H7 (cell line): Measurements from ENCODE around the gene RAD51B. TPM values are rescaled to one million over a fixed set of nuclear protein-coding genes. Genes with fewer than 3 reads are reported as not detected.

Source experiments
- DNase-seq: peaks from one replicate; pipeline ENCODE4 v3.0.0; 2012
- H3K27me3 ChIP-seq: 2 replicates; pipeline ENCODE4 v1.6.0; 2011; ENCODE audit warnings: mild to moderate bottlenecking, low read length; ENCODE audit not compliant: control insufficient read depth, insufficient read depth
- H3K36me3 ChIP-seq: replicated peaks from 2 replicates; pipeline ENCODE4 v1.5.1; 2011; ENCODE audit warnings: low read length; ENCODE audit not compliant: control insufficient read depth, insufficient read depth
- H3K4me3 ChIP-seq: 2 replicates; pipeline ENCODE4 v1.5.1; 2011; ENCODE audit warnings: low read depth, mild to moderate bottlenecking, control low read depth, low read length, moderate library complexity; ENCODE audit not compliant: insufficient read depth
- total RNA-seq: library from RNA; depleted of rRNA; stranded (reverse); fragments of >200 nt; shearing (Covaris generic); gene quantifications from 2 replicates; pipeline ENCODE4 v1.2.3, GENCODE V29; 2014

The RAD51B gene
- total RNA-seq, 1 experiment from 2014 or later: 9.6 TPM

DNA sequence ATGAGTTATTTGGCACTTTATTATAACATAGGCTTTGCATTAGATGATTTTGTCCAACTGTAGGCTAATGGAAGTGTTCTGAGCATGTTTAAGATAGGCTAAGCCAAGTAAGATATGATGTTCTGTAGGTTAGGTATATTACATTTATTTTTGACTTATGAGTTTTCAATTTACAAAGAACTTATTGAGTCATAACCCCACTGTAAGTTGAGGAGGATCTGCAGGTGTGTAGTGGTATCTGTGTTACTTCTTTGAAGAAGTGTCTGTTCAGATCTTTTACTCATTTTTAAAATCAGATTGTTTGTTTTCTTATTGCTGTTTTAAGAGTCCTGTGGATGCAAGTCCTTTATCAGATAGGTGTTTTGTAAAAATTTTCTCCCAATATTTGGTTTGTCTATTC, 329.2 kb downstream of the RAD51B start:
- H3K4me3 ChIP-seq: no peak overlapping the region

DNA sequence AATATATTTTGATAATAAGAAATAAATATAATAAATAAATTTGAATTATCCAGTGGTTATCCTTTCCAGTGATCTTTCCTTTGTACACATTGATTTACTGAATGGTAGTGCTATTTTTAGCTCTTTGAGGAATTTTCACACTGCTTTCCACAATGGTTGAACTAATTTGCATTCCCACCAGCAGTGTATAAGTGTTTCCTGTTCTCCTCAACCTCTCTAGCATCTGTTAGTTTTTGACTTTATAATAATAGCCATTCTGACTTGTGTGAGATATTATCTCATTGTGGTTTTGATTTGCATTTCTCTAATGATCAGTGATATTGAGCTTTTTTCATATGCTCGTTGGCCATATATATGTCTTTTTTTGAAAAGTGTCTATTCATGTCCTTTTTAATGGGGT, 333.7 kb downstream of the RAD51B start:
- no peaks in the 10 kb centered on the region for H3K36me3 ChIP-seq
- DNase-seq: no peak
- no peaks in the 10 kb centered on the region for H3K27me3 ChIP-seq
- H3K4me3 ChIP-seq: no peak overlapping the region

More for the DNA sequence above, 329.2 kb downstream of the RAD51B start:
- H3K27me3 ChIP-seq: no peaks in the 10 kb centered on the region
- no peak for DNase-seq
- no peaks in the 10 kb centered on the region for H3K36me3 ChIP-seq

DNA sequence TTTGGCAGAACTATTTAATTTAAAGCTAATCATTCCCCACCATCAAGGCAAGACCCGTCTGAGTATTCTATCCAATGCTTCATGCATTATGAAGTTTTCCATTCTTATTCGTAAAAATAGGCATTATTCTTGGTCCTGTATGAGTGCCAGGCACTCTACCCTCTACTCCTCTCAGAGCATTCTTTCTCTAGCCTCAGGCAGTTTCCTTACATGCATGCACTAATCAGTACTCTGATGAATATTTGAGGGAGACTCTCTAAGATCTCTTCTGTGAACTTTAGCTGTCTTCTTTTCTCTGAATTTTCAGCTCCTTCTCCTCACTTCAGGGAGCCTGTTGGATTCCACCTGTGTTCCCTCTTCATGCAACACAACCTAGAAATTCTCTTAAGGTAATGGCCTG, 334.7 kb downstream of the RAD51B start:
- Histone ChIP-seq H3K36me3 (no peaks in the 10 kb centered on the region), H3K4me3 (no peak overlapping the region), H3K27me3 (no peaks in the 10 kb centered on the region)
- DNase-seq: no peak

DNA sequence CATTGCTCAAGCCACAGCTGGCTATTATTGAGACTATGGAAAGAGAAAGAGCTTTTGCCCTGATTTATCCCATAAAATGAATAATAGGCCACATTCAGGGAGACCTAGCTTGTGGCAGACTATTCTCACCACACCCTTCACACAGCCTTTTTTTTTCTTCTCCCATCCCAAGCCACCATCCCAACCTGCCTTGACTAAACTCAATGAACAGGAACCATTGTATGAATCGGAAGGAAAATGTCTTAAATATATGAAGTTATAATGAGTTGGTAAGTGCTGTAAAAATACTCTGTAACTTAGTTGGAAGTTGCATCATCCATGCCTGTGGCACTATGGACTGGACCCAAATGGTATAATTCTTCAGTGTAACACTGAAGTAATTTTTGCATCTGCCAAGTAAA, 338.4 kb downstream of the RAD51B start:
- Histone ChIP-seq H3K4me3 (no peak overlapping the region), H3K27me3 (no peaks in the 10 kb centered on the region), H3K36me3 (no peaks in the 10 kb centered on the region)
- no peak for DNase-seq

DNA sequence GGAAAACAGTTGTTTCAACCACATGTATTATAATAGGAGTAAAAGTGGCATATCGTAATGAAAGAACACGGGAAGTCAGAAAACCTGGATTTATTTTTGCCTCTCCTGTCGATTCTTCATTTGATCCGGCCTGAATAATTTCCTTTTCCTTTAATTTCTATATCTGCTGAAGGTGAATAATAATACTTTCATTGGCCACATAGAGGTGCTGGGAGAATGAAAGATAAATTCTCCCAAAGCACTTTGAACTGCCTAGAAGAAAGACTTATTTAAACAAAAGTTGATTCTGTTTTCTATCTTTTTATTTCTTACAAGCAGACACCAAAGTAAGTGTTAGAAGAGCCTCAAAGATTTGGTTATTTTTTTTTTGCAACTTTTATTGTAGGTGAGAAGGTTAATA, 339.1 kb downstream of the RAD51B start:
- no peaks in the 10 kb centered on the region for H3K27me3 ChIP-seq
- H3K4me3 ChIP-seq: no peak overlapping the region
- no peaks in the 10 kb centered on the region for H3K36me3 ChIP-seq
- DNase-seq: no peak

DNA sequence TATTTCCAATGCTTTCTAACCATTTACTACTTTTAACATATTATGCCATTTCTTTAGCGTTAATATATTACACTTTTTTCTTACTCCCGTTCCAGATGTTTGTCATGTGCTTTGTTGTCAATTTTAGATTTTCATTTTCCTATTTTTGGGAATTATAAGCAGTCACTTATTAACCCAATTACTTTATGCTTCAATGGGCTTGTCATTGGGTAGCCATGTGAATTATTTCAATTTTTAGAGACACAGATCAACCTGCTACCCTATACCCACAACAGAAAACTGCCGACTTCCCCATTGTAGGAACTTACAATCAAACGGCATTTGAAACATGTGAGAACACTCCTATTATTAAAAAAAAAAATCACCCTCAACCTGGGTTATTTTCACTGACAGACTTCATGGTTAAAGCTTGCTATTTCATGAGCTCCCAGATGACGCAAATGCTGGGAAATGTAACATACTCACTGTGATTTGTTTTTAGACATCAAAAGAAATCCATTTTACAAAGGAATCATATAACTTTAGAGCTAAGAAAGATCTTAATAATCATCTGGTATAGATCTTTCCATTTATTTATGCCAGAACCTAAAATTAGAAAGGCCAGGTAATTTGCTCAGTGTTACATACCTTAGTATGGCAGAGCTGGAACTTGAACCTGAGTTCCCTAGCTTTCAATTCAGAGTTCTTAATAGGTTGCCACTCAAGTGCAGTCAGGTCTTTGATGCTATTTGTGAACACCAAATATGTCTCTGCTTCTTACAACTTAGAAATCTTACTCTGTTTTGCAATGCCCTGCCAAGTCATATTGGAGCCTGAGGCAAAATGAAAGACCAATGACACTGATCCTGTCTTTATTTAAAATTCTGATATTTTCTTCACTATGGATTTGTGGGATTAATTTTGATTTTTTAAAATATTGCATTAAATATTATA, 340.4 kb downstream of the RAD51B start:
- Histone ChIP-seq H3K27me3 (no peaks in the 10 kb centered on the region), H3K36me3 (no peaks in the 10 kb centered on the region), H3K4me3 (no peak overlapping the region)
- no peak for DNase-seq

DNA sequence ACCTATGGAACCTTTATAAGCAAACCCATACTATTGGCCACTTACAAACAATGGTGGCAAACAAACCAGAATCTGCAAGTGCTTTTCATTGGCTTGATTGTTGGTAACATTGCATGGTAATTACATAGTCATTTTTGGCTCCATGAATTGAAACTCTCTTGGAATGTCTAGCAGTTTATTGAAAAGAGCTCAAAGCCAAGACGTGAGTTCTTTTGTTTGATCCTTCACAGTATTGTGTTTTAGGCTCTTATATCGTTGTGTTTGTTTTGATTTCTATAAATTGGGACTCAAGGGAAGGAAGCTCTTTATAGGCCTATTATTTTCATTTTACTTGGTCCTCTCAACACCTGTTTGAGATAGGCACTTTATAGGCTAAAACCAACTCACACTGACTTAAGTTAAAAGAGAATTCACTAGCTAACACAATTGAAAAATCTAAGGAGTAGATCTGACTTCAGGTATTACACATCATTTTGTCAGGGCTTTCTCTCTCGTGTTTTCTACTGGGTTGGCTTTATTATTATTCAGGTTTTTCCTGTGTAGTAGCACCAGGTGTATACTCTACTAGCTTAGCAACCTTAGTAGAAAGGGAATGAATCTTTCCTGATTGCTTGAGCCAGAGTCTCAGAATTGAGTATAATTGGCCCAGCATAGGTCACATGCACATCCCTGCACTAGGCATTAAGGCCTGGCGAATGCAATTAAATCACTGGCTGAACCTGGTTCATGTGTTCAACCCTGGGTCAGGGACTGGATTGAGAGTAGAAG, 341.4 kb downstream of the RAD51B start:
- Histone ChIP-seq H3K27me3 (no peaks in the 10 kb centered on the region), H3K4me3 (no peak overlapping the region), H3K36me3 (no peaks in the 10 kb centered on the region)
- DNase-seq: no peak

DNA sequence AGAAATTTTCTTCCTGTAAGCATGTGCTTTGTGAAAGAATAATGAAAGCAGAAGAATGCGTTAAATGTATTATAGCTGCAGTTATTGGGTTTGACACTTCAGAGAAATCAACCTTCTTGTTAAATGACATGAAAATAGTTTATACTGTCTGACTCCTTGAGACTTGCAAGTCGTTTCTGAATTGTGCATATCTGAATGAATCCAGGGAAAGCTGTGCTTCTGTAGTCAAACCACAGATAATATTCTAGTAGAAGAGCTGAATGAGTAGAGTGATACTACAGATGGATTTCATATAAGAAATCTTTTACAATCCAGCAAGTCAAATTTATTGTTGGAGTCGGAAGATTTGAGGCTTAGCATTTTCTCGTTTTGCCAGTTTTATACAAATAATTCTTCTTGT, 343.3 kb downstream of the RAD51B start:
- no peak for DNase-seq
- H3K27me3 ChIP-seq: no peaks in the 10 kb centered on the region
- no peaks in the 10 kb centered on the region for H3K36me3 ChIP-seq
- H3K4me3 ChIP-seq: no peak overlapping the region

DNA sequence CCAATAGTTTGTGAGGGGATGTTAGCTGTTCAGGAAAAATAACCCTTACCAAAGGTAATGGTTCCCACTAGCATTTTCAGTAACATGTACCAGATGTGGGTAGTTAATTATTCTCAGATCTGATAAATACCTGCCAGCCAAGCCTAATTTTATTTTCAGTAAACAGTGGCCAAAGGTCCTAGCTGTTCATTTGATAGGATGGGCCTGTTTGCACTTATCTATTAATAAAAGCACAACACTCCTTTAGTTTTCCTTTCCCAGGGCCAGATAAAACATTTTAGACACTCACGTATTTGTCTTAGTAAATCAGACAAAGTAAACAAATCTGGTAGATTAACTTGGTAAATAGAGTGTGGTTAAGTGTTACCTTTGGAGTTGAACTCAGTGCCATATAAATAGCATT, 345.1 kb downstream of the RAD51B start:
- no peak for DNase-seq
- Histone ChIP-seq H3K36me3 (no peaks in the 10 kb centered on the region), H3K4me3 (no peak overlapping the region), H3K27me3 (no peaks in the 10 kb centered on the region)

DNA sequence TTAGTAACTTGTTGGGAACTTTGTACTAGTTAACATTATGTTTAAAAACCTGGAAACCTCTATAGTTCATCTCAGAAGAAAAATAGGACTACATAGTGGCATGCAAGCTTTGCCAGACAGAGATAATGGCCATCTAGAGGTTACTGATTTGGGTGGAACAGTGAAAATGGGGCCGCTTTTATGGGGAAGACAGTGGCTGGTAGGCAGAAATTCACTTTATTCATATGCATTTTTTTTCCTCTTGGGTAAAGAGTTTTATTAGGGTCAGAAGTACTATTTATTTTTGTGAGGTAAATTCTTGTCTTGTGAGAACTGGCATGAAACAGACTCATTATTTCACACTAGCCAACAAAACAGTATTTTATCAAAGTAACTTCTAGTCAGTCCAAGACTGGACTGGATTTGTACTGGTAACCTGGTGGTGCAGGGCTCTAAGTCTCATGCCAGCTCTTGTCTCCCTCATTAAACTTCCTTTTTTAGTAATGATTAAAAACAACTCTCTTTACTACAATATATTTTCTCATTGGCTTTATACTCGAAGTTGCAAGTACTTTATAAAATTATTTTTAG, 345.8 kb downstream of the RAD51B start:
- Histone ChIP-seq H3K4me3 (no peak overlapping the region), H3K27me3 (no peaks in the 10 kb centered on the region), H3K36me3 (no peaks in the 10 kb centered on the region)
- no peak for DNase-seq

DNA sequence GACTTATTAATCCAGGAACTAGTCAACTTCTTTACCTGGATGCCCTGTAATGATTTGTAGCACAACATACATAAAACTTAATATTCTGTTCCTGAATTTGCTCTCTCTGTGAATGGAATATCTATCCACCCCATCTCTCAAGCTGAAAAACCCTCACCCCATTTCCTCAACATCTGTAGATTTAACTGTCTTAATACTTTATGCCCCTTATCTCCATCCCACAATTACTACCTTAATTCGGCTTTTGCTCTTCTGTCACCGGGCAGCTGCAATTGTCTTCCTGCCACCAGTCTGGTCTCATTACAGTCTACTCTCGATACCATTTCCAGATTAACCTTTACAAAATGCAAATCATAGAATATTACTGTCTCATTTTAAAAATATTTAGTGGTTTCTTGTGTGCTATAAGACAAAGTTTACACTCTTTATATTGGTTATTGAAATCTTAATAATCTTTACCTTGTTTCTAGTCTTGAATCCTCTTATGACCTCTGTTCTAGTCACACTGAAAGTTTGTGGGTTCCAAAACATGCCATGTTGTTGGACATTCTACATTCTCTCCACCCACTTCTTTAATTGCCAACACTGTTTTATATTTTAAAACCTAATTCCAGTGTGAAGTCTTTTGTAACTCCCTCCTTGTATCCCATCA, 347.3 kb downstream of the RAD51B start:
- Histone ChIP-seq H3K36me3 (no peaks in the 10 kb centered on the region), H3K4me3 (no peak overlapping the region), H3K27me3 (no peaks in the 10 kb centered on the region)
- no peak for DNase-seq

DNA sequence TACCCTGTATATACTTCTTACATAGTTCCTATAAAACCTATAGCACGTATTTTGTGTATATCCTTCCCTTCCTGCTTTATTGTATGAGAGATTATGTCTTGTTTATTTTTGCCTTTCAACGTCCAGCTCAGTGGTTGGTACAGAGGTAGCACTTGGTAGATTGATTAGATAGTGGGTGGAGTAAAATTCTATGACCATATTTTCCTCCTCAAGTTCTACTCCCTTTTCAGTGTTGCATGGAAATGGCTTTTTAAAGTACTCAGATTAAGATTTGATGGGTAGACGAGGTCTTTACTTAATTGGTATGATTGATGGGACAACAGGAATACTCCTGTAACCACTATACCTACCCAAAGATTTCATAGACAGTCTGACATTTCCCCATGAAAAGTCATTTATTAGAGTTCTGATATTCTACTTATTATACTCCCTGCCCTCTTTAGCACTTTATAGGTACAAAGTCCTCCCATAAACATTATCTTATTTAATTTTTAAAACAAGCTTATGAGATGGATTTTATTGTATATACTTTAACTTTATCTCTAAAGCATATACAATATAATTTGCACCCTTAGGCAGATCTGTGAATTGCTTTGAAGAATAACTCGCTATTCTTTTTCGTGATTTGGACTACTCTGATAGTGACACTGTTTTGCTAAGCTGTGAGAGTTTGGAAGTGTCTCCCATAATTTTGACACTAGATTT, 348.0 kb downstream of the RAD51B start:
- Histone ChIP-seq H3K27me3 (no peaks in the 10 kb centered on the region), H3K4me3 (no peak overlapping the region), H3K36me3 (no peaks in the 10 kb centered on the region)
- no peak for DNase-seq

DNA sequence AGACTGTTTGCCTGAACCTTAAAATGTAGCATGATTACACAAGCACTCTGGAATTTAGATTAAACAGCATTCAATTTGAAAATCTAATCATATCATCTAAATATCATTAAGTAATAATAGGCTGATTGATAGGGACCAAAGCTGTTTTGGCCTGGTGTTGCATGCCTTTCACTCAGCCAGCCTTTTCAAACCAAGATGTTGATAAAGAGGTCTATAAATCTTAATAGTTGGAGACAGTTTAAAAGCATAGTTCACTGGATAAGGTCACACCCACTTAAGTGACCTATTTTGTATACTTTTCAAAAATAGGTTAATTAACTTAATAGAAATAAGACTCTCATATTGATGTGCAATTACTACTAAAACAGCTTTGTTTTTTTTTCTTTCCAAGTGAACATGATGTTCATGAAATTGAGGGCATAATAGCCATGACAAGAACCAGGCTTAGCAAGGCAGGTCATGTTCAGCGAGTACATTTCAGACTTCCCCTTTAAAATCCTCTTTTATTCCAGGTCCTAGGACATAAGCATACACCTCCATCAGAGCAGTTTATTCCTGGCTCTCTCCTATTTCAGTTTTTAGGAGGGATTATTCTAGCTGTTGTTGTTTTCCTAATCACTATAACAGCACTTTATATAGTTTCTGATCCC, 349.0 kb downstream of the RAD51B start:
- H3K4me3 ChIP-seq: no peak overlapping the region
- H3K36me3 ChIP-seq: no peaks in the 10 kb centered on the region
- H3K27me3 ChIP-seq: no peaks in the 10 kb centered on the region
- DNase-seq: no peak

DNA sequence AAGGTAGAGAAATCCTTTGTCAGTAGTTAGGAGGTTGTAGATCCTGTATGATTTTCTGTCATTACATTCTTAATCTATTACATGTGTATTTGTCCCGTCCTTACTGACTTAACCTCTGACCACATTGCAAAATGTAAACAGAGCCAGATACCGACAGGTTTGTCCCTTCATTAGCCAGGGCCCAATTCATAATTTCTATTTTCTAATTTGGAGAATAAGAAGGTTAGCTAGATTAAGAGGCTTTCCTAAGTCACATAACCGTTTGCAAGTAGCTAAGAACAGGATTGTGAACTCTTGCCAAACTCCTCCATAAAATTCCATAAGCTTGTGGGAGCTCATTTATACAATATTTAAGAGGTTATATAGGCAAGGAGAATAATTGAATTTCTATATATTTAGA, 352.6 kb downstream of the RAD51B start:
- DNase-seq: no peak
- H3K4me3 ChIP-seq: no peak overlapping the region
- no peaks in the 10 kb centered on the region for H3K36me3 ChIP-seq
- H3K27me3 ChIP-seq: no peaks in the 10 kb centered on the region
